COLO668 (cell line): ENCODE data around the gene ATAD1.
A peak's percentile ranks its signal among the peaks of the same experiment; 100 is the strongest.
"Not testable (repeated sequence)": the region's sequence is repeated elsewhere in the genome, so short reads cannot be mapped to it uniquely, and the experiment has no call there.

Experiments
- DNase-seq: peaks from one replicate; lab custom pipeline; 2025; ENCODE audit not compliant: unreplicated experiment; lab: John Stamatoyannopoulos, UW

Gene ATAD1

DNA sequence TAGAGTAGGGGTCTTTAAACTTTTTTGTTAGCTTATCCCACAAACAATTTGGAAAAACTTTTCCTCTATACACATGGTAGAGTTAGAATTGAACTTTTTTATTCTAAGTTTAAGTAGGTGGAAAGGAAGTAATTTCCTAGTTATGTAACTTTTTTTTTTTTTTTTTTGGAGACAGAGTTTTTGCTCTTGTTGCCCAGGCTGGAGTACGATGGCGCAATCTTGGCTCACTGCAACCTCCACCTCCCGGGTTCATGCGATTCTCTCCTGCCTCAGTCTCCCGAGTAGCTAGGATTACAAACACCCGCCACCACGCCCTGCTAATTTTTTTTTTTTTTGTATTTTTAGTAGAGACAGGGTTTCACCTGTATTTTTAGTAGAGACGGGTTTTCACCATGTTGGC is 28.7 kb upstream of the ATAD1 start:
- not testable (repeated sequence) for DNase-seq

DNA sequence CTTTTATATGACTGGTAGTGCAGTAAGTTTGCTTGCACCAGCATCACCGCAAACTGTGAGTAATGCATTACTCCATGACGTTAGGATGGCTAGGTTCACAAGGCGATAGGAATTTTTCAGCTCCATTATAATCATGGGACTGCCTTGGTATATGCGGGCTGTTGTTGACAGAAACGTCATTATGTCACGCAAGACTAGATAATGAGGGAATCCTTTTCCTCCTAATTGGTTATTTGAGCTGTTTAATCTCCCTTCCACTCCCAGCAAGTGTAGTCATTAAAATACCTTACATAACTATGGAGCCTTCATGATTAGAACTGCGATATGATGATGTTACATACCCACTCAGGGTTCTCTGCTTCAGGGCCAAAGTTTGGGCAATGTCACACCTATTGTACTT is 28.0 kb upstream of the ATAD1 start:
- peak; percentile 3 for DNase-seq

DNA sequence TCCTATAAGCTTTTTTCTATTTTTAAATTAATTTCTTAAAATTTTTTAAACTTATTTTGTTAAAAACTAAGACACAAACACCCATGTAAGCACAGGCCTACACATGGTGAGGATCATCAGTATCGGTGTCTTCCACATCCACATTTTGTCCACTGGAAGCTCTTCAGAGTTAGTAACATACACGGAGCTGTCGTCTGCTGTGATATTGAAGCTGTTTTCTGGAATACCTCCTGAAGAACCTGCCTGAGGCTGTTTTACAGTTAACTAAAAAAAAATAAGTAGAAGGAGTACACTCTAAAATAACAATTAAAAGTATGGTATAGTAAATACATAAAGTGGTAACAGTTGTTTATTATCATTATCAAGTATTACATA is 27.6 kb upstream of the ATAD1 start:
- DNase-seq = no peak

GRCh38 chr10:87844837-87845623 is 27.0 kb upstream of the ATAD1 start:
- no peak for DNase-seq

DNA sequence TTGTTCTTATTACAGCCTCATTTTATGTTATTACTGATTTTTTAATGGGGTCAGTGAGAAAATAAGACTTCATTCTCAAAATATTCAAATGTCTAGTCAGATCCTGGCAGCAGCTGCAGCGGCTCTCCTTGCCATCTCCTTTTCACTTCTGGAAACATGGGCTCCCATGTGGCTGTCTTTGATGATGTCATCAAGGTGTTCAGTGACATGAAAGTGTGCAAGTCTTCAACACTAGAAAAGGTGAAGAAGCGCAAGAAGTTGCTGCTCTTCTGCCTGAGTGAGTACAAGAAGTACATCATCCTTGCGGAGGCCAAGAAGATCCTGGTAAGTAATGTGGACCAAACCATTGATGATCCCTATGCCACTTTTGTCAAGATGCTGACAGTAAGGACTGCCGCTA is 25.7 kb upstream of the ATAD1 start:
- no peak for DNase-seq

GRCh38 chr10:87842776-87843497 is 24.9 kb upstream of the ATAD1 start:
- DNase-seq = no peak

GRCh38 chr10:87842220-87842641 is 24.2 kb upstream of the ATAD1 start:
- DNase-seq = no peak

GRCh38 chr10:87841186-87841585 is 23.2 kb upstream of the ATAD1 start:
- DNase-seq = no peak

DNA sequence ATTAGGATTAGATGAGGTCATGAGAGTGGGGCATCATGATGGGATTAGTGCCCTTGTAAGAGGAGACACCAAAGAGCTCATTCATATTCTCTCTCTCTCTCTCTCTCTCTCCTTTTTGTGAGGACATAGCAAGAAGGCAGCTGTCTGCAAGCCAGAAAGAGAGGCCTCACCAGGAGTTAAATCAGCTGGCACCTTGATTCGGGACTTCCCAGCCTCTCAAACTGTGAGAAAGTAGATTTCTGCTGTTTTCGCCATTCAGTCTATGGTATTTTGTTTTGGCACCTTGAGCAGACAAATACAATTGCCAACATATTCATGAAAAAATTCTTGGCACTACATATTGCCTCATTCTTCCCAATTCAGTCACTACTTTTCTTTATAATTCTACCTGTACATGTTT is 20.6 kb upstream of the ATAD1 start:
- DNase-seq = no peak

GRCh38 chr10:87837445-87837844 is 19.4 kb upstream of the ATAD1 start:
- DNase-seq = no peak

DNA sequence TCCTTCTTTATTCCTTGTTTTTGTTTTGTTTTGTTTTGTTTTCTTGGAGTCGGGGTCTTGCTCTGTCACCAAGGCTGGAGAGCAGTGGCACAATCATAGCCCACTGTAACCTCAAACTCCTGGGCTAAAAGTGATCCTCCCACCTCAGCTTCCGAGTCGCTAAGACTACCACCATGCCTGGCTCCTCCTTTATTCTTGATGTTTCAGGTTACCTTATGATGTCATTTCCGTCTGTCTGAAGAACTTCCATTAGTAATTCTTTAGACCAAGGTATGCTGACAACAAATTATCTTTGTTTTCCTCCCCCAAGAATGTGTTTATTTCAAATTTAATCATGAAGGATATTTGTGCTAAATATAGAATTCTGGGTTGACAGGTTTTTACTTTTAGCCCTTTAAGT is 18.1 kb upstream of the ATAD1 start:
- no peak for DNase-seq

GRCh38 chr10:87829986-87830729 is 12.1 kb upstream of the ATAD1 start:
- no peak for DNase-seq

GRCh38 chr10:87829051-87829450 is 11.0 kb upstream of the ATAD1 start:
- not testable (repeated sequence) for DNase-seq

- no peak for DNase-seq
Observed at GRCh38 chr10:87827681-87828080, 9.7 kb upstream of the ATAD1 start.

DNA sequence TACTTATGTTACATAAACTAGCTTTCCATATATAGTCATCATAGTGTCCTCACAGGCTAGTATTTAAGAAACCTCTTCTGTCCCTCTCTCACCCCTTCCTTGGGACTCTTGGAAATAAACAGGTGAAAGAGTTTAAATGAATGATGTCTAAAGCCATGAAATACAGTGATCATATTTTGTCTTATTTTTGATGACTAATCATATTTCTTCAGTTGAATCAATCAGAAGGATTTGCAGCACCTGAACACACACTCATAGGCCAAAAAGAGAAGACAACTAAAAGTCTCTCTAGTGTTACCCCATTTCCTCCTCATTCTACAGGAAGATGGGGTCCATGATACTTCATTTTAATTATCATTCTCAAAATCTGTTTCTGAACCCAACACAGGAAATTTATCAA is 8.6 kb upstream of the ATAD1 start:
- no peak for DNase-seq

GRCh38 chr10:87819289-87819585 is 1.2 kb upstream of the ATAD1 start:
- DNase-seq = no peak

DNA sequence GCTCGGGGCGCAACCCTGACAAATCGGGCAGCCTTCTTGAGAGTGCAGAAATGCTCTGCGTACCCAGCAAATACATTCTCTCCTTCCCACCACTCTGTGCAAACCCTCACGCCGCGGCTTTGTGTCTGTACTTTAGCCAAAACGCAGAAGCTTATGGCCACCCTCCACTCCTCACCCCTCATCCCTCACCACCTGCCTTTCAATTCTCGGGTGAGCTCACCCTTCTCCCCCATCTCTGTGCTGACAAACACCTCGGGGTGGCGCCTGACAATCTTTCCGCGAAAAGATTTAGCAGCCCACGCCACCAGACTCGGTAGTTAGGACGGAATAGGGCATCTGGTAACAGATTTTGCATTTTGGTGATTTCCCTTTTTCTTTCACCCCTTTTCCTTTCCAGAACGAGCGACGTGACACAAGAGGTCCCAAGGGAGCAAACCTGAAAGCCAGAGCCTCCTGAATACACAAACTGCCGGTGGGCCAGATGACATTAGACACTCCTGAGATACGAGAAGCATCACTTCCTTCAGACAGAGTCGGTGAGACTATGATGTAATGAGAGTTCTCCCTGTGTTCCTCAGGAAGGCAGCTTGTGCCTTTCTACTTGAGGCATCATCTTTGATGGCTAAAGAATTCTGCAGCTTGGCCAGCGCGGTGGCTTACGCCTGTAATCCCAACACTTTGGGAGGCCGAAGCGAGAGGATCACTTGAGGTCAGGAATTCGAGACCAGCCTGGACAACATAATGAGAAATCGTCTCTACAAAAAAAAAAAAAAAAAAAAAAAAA is 671 bp upstream of the ATAD1 start:
- DNase-seq = peak; percentile 44

- DNase-seq = no peak
Observed at GRCh38 chr10:87816898-87817608, 973 bp downstream of the ATAD1 start.

DNA sequence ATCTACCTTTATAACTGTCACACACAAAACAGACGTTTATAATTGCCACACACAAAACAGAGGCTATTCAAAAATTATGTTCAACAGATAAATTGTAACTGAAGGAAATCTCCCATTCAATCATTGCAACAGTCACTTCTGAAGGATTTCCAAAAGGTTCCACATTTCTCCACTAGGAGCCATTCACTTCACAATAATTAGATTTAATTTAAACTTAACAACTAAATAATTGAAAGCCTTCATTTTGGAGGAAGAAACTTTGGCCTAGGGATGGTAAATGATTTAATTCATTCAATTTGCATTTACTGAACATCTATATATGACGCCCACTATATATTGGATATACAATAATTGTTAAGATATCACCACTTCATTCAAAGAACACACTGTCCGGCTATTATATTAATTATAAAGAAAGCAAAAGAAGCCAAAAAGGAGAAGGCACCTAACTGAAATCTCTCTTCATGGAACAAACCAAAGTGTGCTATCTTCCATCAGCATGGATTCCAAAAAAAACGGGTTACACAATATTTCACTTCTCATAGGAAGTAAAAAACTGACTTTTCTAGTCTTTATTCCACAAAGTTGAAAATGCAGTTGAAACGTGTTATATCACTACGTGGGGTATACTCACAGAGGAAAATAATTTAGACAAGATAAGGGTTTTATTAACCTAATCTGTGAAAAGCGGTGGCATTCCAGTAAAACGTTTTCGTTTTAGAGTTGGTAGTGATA is 1.7 kb downstream of the ATAD1 start:
- no peak for DNase-seq

DNA sequence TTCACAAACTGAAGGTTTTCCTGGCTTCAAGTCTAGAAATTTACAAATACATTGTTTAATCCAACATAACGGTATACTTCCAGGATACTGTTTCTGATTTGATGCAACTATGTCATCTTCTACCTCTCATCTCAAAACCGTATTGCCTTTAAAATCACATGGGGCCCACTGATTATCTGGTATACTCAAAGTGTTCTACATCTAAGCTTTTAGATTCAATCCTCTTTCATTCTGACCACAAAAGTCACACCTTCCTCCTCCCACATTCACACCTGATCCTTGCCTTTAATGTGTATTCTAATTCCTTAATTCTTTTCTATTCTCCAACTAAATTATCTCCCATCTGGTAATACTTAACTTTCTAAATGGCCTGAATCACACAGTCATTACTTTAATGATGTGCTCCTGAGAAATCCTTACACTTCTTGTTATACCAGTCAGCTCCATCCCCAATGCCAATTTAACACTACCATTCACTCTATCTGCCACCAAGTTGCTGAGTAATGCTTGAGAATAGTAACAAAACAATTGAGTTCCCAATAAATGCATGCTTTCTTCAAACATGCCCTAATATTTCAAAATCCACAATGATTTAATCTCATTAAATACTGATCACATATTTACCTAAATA is 13.0 kb downstream of the ATAD1 start:
- no peak for DNase-seq
